ENCODE measurements around the gene TRIM26.

GRCh38 chr6:30212865-30213666 lies at the start of gene TRIM26:
- TF ChIP-seq TAF1 (IDR thresholded peaks at IDR 0.05; ENCODE audit: low read depth) (peak; percentile 53), EP300 (IDR thresholded peaks at IDR 0.05; ENCODE audit: borderline replicate concordance) (no peak), TEAD4 (IDR thresholded peaks at IDR 0.05) (no peak)
- TF ChIP-seq, protein P1, sequence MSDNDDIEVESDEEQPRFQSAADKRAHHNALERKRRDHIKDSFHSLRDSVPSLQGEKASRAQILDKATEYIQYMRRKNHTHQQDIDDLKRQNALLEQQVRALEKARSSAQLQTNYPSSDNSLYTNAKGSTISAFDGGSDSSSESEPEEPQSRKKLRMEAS (IDR thresholded peaks at IDR 0.05), result peak; percentile 77; the same call in 1 of the 2 replicates

Measured in Ishikawa (cell line).